NK-92 (cell line): ENCODE measurements around the gene MUC5AC.

Experiments
- DNase-seq: peaks from one replicate; lab custom pipeline; 2025; ENCODE audit not compliant: unreplicated experiment; lab: John Stamatoyannopoulos, UW

Gene MUC5AC

GRCh38 chr11:1120532-1121330, 37.0 kb upstream of the MUC5AC start:
- no peak for DNase-seq

GRCh38 chr11:1121331-1121812, 36.4 kb upstream of the MUC5AC start:
- DNase-seq, result no peak

GRCh38 chr11:1121813-1122663, 35.7 kb upstream of the MUC5AC start:
- DNase-seq, result no peak

GRCh38 chr11:1122664-1123002, 35.1 kb upstream of the MUC5AC start:
- no peak for DNase-seq

GRCh38 chr11:1123970-1124369, 33.8 kb upstream of the MUC5AC start:
- no peak for DNase-seq

GRCh38 chr11:1125803-1126202, 31.9 kb upstream of the MUC5AC start:
- DNase-seq, result no peak

GRCh38 chr11:1126491-1126926, 31.2 kb upstream of the MUC5AC start:
- no peak for DNase-seq

GRCh38 chr11:1126935-1127663, 30.7 kb upstream of the MUC5AC start:
- no peak for DNase-seq

- DNase-seq, result no peak
Measured at GRCh38 chr11:1127664-1128162, 30.0 kb upstream of the MUC5AC start.

GRCh38 chr11:1128311-1129142, 29.2 kb upstream of the MUC5AC start:
- no peak for DNase-seq

- no peak for DNase-seq
Measured at GRCh38 chr11:1129143-1129610, 28.6 kb upstream of the MUC5AC start.

GRCh38 chr11:1129611-1130160, 28.1 kb upstream of the MUC5AC start:
- no peak for DNase-seq

- DNase-seq, result no peak
Measured at GRCh38 chr11:1130276-1131032, 27.3 kb upstream of the MUC5AC start.

GRCh38 chr11:1131033-1131911, 26.5 kb upstream of the MUC5AC start:
- DNase-seq, result no peak

GRCh38 chr11:1134848-1135445, 22.8 kb upstream of the MUC5AC start:
- DNase-seq, result no peak

- no peak for DNase-seq
Measured at GRCh38 chr11:1138097-1138496, 19.7 kb upstream of the MUC5AC start.

- no peak for DNase-seq
Measured at GRCh38 chr11:1139441-1140083, 18.2 kb upstream of the MUC5AC start.
